ENCODE measurements around the gene CFAP299.

Gene CFAP299

DNA sequence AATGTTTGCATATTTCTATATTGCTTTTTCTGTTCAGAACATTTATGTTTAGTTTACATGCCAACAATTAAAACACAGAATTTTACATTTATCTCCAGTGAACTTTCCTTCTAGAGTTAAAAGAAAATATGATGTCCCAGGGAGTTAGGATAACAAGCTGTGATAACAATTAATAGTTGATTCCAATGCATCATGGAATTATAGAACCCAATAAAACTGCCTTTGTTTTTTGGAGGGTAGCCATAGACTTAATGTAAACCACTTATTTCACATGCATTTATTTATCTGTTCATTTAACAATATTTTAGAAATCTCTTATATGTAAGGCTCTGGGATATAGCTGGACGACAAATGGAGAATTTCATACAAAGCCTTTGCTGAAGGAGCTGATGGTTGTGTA is 180.0 kb downstream of the CFAP299 start:
- Histone ChIP-seq H3K36me3 (ENCODE audit: control insufficient read depth, low read length) (0 out of 2 replicates have a peak, but pooled peaks cover under 1% of the 10 kb centered on the region), H3K27ac (ENCODE audit: low read depth, low read length) (no peak overlapping the region), H3K9me2 (replicated peaks; ENCODE audit: control insufficient read depth, low read length) (no peaks in the 10 kb centered on the region), H3K9me3 (ENCODE audit: control insufficient read depth, insufficient read depth, low read length) (peaks cover 4% of the 10 kb centered on the region; the same call in 1 of the 2 replicates), H3K79me2 (ENCODE audit: control insufficient read depth, low read length) (no peaks in the 10 kb centered on the region), H4K20me1 (ENCODE audit: control insufficient read depth, insufficient read depth, low read depth, low read length) (no peaks in the 10 kb centered on the region), H3K4me1 (ENCODE audit: control insufficient read depth, low read length) (peaks cover 8% of the 10 kb centered on the region), H3K4me2 (ENCODE audit: low read length) (no peak overlapping the region), H3K4me3 (ENCODE audit: low read length) (no peak overlapping the region), H3F3A (ENCODE audit: control insufficient read depth, insufficient read depth) (no peaks in the 10 kb centered on the region), H3K27me3 (ENCODE audit: control insufficient read depth, low read length) (no peaks in the 10 kb centered on the region)
- no peak for TF ChIP-seq EZH2phosphoT487 (IDR thresholded peaks at IDR 0.05; ENCODE audit: borderline replicate concordance, low read length)
- TF ChIP-seq, protein P1, sequence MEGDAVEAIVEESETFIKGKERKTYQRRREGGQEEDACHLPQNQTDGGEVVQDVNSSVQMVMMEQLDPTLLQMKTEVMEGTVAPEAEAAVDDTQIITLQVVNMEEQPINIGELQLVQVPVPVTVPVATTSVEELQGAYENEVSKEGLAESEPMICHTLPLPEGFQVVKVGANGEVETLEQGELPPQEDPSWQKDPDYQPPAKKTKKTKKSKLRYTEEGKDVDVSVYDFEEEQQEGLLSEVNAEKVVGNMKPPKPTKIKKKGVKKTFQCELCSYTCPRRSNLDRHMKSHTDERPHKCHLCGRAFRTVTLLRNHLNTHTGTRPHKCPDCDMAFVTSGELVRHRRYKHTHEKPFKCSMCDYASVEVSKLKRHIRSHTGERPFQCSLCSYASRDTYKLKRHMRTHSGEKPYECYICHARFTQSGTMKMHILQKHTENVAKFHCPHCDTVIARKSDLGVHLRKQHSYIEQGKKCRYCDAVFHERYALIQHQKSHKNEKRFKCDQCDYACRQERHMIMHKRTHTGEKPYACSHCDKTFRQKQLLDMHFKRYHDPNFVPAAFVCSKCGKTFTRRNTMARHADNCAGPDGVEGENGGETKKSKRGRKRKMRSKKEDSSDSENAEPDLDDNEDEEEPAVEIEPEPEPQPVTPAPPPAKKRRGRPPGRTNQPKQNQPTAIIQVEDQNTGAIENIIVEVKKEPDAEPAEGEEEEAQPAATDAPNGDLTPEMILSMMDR (IDR thresholded peaks at IDR 0.05; ENCODE audit: low read depth, low read length, poor library complexity, severe bottlenecking), result no peak

GRCh38 chr4:80521438-80521837 is 185.9 kb downstream of the CFAP299 start:
- peaks cover 19% of the 10 kb centered on the region for H3K4me1 ChIP-seq (ENCODE audit: control insufficient read depth, low read length)
- H3K4me2 ChIP-seq (ENCODE audit: low read length), result peak overlapping the region; percentile 39
- H3K27ac ChIP-seq (ENCODE audit: low read depth, low read length), result peak overlapping the region; percentile 14; the same call in 1 of the 2 replicates

GRCh38 chr4:80526697-80527096 is 191.2 kb downstream of the CFAP299 start:
- Histone ChIP-seq H3K9me3 (ENCODE audit: control insufficient read depth, insufficient read depth, low read length) (peaks cover 5% of the 10 kb centered on the region; the same call in 1 of the 2 replicates), H3F3A (ENCODE audit: control insufficient read depth, insufficient read depth) (no peaks in the 10 kb centered on the region), H4K20me1 (ENCODE audit: control insufficient read depth, insufficient read depth, low read depth, low read length) (no peaks in the 10 kb centered on the region), H3K4me1 (ENCODE audit: control insufficient read depth, low read length) (peaks cover 24% of the 10 kb centered on the region), H3K4me2 (ENCODE audit: low read length) (no peak overlapping the region), H3K36me3 (ENCODE audit: control insufficient read depth, low read length) (peaks cover 4% of the 10 kb centered on the region; the same call in 1 of the 2 replicates), H3K4me3 (ENCODE audit: low read length) (no peak overlapping the region), H3K27ac (ENCODE audit: low read depth, low read length) (no peak overlapping the region), H3K79me2 (ENCODE audit: control insufficient read depth, low read length) (no peaks in the 10 kb centered on the region), H3K9me2 (replicated peaks; ENCODE audit: control insufficient read depth, low read length) (no peaks in the 10 kb centered on the region), H3K27me3 (ENCODE audit: control insufficient read depth, low read length) (no peaks in the 10 kb centered on the region)
- TF ChIP-seq, protein P1 (IDR thresholded peaks at IDR 0.05; ENCODE audit: low read depth, low read length, poor library complexity, severe bottlenecking), result no peak
- no peak for TF ChIP-seq EZH2phosphoT487 (IDR thresholded peaks at IDR 0.05; ENCODE audit: borderline replicate concordance, low read length)

More at GRCh38 chr4:80521438-80521837, 185.9 kb downstream of the CFAP299 start:
- Histone ChIP-seq H3K79me2 (ENCODE audit: control insufficient read depth, low read length) (no peaks in the 10 kb centered on the region), H3K9me3 (ENCODE audit: control insufficient read depth, insufficient read depth, low read length) (peaks cover 6% of the 10 kb centered on the region; the same call in 1 of the 2 replicates), H4K20me1 (ENCODE audit: control insufficient read depth, insufficient read depth, low read depth, low read length) (no peaks in the 10 kb centered on the region), H3K27me3 (ENCODE audit: control insufficient read depth, low read length) (no peaks in the 10 kb centered on the region), H3F3A (ENCODE audit: control insufficient read depth, insufficient read depth) (no peaks in the 10 kb centered on the region), H3K36me3 (ENCODE audit: control insufficient read depth, low read length) (peaks cover 4% of the 10 kb centered on the region; the same call in 1 of the 2 replicates), H3K4me3 (ENCODE audit: low read length) (peak overlapping the region; percentile 9; the same call in 1 of the 2 replicates), H3K9me2 (replicated peaks; ENCODE audit: control insufficient read depth, low read length) (no peaks in the 10 kb centered on the region)
- no peak for TF ChIP-seq EZH2phosphoT487 (IDR thresholded peaks at IDR 0.05; ENCODE audit: borderline replicate concordance, low read length)
- TF ChIP-seq, protein P1 (IDR thresholded peaks at IDR 0.05; ENCODE audit: low read depth, low read length, poor library complexity, severe bottlenecking), result no peak

Data from DOHH2 (cell line).